Measurements from ENCODE around the gene TUBB2A.

DNA sequence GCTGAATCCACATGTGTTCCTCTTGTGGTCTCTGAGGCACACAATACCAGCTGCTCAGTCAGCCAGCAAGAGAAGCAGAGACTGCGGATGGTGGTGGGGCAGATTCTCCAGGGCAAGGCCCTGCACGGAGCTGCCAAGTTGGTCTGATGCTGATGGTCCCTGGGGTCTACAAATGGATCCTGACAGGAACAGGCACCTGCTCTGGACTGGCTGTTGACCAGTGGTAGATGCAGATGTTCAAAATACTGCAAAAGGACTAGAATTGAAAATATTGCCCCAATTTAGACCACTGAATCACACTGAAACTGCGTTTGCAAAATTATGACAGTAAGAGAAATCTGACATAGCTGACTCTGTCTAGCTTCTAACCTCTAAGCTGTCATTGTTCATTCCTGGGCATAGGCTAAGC, 29.6 kb upstream of the TUBB2A start:
- TF ChIP-seq, protein P1, sequence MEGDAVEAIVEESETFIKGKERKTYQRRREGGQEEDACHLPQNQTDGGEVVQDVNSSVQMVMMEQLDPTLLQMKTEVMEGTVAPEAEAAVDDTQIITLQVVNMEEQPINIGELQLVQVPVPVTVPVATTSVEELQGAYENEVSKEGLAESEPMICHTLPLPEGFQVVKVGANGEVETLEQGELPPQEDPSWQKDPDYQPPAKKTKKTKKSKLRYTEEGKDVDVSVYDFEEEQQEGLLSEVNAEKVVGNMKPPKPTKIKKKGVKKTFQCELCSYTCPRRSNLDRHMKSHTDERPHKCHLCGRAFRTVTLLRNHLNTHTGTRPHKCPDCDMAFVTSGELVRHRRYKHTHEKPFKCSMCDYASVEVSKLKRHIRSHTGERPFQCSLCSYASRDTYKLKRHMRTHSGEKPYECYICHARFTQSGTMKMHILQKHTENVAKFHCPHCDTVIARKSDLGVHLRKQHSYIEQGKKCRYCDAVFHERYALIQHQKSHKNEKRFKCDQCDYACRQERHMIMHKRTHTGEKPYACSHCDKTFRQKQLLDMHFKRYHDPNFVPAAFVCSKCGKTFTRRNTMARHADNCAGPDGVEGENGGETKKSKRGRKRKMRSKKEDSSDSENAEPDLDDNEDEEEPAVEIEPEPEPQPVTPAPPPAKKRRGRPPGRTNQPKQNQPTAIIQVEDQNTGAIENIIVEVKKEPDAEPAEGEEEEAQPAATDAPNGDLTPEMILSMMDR (IDR thresholded peaks at IDR 0.05 in 8 of 11, conservative IDR thresholded peaks at IDR 0.05 in 3 of 11), result no peak
- no peak for TF ChIP-seq POLR2A (IDR thresholded peaks at IDR 0.05)
- no peak for TF ChIP-seq POLR2AphosphoS5 (IDR thresholded peaks at IDR 0.05)
